Thyroid gland (tissue), 4 donors: Measurements from ENCODE around the gene ZNF451. TPM values are rescaled to one million over a fixed set of nuclear protein-coding genes. Genes with fewer than 3 reads are reported as not detected.

ENCODE experiments used
- DNase-seq, 2 donors: peaks; one replicate each; pipeline ENCODE4 v3.0.0-alpha.2; 2019
- H3K27ac ChIP-seq, 3 donors: fragments of 200-600 bp; sonication (generic); 1 replicate in 2 of 3; 2 replicates in 1 of 3; pipeline ENCODE4 v1.5.1; 2016 to 2019; ENCODE audit warnings: mild to moderate bottlenecking in 1 of 3, moderate library complexity in 1 of 3
- H3K27me3 ChIP-seq: fragments of 200-600 bp; sonication (generic); one replicate; pipeline ENCODE4 v1.5.1; 2019
- H3K36me3 ChIP-seq, 2 donors: fragments of 200-600 bp; sonication (generic); one replicate each; pipeline ENCODE4 v1.5.1; 2016 to 2019
- H3K4me1 ChIP-seq, 2 donors: fragments of 200-600 bp; sonication (generic); one replicate each; pipeline ENCODE4 v1.5.1; 2017 to 2019
- H3K4me3 ChIP-seq, 3 donors: fragments of 200-600 bp; sonication (generic); replicated peaks in 1 of 3; 1 replicate in 2 of 3; 2 replicates in 1 of 3; pipeline ENCODE4 v1.5.1; 2016; ENCODE audit warnings: mild to moderate bottlenecking in 1 of 3
- H3K9me3 ChIP-seq: fragments of 200-600 bp; sonication (generic); one replicate; pipeline ENCODE4 v1.5.1; 2017
- POLR2A ChIP-seq, 2 donors: fragments of 450-650 bp; IDR thresholded peaks; one replicate each; pipeline ENCODE4 v1.6.1; 2017; ENCODE audit warnings: antibody characterized with exemption in 2 of 2, mild to moderate bottlenecking in 2 of 2, moderate library complexity in 1 of 2
- WGBS, 2 donors: methylation state at CpG; one replicate each; pipeline ENCODE4 v1.1.5; 2017; 5-methylcytosine and 5-hydroxymethylcytosine counted together
- intact Hi-C: fragments of 100-400 bp; cut with DNase I; formaldehyde crosslinking; loops from one replicate; pipeline ENCODE4 v1.15.1; 2023
- total RNA-seq, 4 donors: library from RNA; depleted of rRNA; stranded (reverse); fragments of >200 nt; gene quantifications; one replicate each; pipeline ENCODE4 v1.2.3, GENCODE V29; 2016
- TF ChIP-seq, protein P1 (sequence below), 6 experiments: fragments of 200-600 bp in 3 of 6; fragments of 450-650 bp in 3 of 6; sonication (generic) in 3 of 6; IDR thresholded peaks; one replicate each; pipeline ENCODE4 v1.5.1; 2016 to 2019; ENCODE audit warnings: antibody characterized with exemption in 6 of 6, mild to moderate bottlenecking in 2 of 6, inconsistent platforms in 1 of 6, moderate library complexity in 1 of 6

ZNF451 gene
- total RNA-seq, 4 donors from 2014 or later = 71.7 to 126 (median 85.6) TPM

DNA sequence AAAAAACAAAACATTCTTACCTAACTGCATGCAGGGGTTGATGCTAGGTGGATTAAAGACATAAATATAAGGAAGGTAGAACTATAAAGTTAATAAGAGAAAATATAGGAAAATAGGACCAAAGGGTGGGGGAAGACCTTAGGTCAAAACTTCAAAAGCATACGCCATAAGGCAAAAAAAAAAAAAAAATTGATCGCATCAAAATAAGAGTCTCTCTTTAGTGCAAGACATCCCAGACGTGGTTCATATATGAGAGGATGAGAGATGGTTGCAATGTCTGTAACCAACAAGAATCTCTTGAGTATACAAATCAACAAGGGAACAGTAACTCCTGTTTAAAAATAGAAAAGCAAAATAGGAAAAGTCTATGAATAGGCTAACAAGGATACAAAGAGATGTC is 90.6 kb downstream of the ZNF451 start:
- H3K4me1 ChIP-seq = no peaks in the 10 kb centered on the region
- 92 to 95% methylated on average over 3 of the region's 3 CpGs for WGBS, 2 donors

DNA sequence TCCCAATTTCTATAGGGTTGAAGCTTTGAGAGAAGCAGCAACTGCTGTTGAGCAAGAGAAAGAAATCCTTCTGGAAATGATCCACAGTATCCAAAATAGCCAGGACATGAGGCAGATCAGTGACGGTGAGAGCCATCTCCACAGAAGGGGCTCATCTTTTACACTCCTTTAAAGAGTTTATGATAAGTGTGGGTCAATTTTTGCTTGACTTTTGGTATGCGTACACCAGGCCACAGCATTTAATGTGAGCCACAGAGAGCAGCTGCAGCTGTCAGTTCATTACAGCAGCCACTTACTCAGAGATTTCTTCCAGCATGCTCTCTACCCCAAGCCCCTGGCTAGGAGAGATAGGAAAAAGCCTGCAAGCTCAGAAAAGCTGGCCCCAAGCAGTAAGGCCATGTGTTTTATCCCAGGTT is 92.0 kb downstream of the ZNF451 start:
- no peak for DNase-seq
- H3K27me3 ChIP-seq = no peaks in the 10 kb centered on the region
- TF ChIP-seq POLR2A (IDR thresholded peaks at IDR 0.05) = no peak
- TF ChIP-seq, protein P1, sequence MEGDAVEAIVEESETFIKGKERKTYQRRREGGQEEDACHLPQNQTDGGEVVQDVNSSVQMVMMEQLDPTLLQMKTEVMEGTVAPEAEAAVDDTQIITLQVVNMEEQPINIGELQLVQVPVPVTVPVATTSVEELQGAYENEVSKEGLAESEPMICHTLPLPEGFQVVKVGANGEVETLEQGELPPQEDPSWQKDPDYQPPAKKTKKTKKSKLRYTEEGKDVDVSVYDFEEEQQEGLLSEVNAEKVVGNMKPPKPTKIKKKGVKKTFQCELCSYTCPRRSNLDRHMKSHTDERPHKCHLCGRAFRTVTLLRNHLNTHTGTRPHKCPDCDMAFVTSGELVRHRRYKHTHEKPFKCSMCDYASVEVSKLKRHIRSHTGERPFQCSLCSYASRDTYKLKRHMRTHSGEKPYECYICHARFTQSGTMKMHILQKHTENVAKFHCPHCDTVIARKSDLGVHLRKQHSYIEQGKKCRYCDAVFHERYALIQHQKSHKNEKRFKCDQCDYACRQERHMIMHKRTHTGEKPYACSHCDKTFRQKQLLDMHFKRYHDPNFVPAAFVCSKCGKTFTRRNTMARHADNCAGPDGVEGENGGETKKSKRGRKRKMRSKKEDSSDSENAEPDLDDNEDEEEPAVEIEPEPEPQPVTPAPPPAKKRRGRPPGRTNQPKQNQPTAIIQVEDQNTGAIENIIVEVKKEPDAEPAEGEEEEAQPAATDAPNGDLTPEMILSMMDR (IDR thresholded peaks at IDR 0.05) = no peak
- H3K9me3 ChIP-seq = no peaks in the 10 kb centered on the region
- H3K4me1 ChIP-seq = no peaks in the 10 kb centered on the region
- peaks cover 7% of the 10 kb centered on the region in 2 donors for H3K36me3 ChIP-seq
- intact Hi-C loops = no loop called here
- no peak overlapping the region for H3K4me3 ChIP-seq
- H3K27ac ChIP-seq = no peak overlapping the region
- 91 to 93% methylated on average over 2 of the region's 2 CpGs for WGBS, 2 donors

More for the DNA sequence above, 90.6 kb downstream of the ZNF451 start:
- no peak overlapping the region for H3K4me3 ChIP-seq
- TF ChIP-seq, protein P1 (IDR thresholded peaks at IDR 0.05) = no peak
- TF ChIP-seq POLR2A (IDR thresholded peaks at IDR 0.05) = no peak
- H3K36me3 ChIP-seq = peaks cover 7% of the 10 kb centered on the region in 2 donors
- intact Hi-C loops = no loop called here
- DNase-seq = no peak
- H3K27me3 ChIP-seq = no peaks in the 10 kb centered on the region
- no peak overlapping the region for H3K27ac ChIP-seq
- H3K9me3 ChIP-seq = no peaks in the 10 kb centered on the region

- peaks cover 7% of the 10 kb centered on the region in 2 donors for H3K36me3 ChIP-seq
- H3K4me3 ChIP-seq = no peak overlapping the region
- intact Hi-C loops = no loop called here
- TF ChIP-seq, protein P1 (IDR thresholded peaks at IDR 0.05) = no peak
- no peak for TF ChIP-seq POLR2A (IDR thresholded peaks at IDR 0.05)
- DNase-seq = no peak
- H3K4me1 ChIP-seq = no peaks in the 10 kb centered on the region
- no peaks in the 10 kb centered on the region for H3K27me3 ChIP-seq
- no peak overlapping the region for H3K27ac ChIP-seq
- H3K9me3 ChIP-seq = no peaks in the 10 kb centered on the region
- WGBS, 2 donors = 92 to 100% methylated on average over 2 of the region's 2 CpGs
Observed at GRCh38 chr6:57183336-57183735, 93.3 kb downstream of the ZNF451 start.

GRCh38 chr6:57190140-57190539 is 100.2 kb downstream of the ZNF451 start:
- no peak overlapping the region for H3K4me3 ChIP-seq
- intact Hi-C loops = no loop called here
- no peaks in the 10 kb centered on the region for H3K9me3 ChIP-seq
- no peak overlapping the region for H3K27ac ChIP-seq
- no peaks in the 10 kb centered on the region for H3K27me3 ChIP-seq
- no peaks in the 10 kb centered on the region for H3K36me3 ChIP-seq
- H3K4me1 ChIP-seq = no peaks in the 10 kb centered on the region
- 80 to 84% methylated on average over 2 of the region's 2 CpGs for WGBS, 2 donors
- no peak for DNase-seq
- no peak for TF ChIP-seq POLR2A (IDR thresholded peaks at IDR 0.05)
- TF ChIP-seq, protein P1 (IDR thresholded peaks at IDR 0.05) = peak in 5 of 6 experiments; percentile 12 to 48 (median 38)

- no peak overlapping the region for H3K4me3 ChIP-seq
- peak overlapping the region in 1 of 3 donors; percentile 37 for H3K27ac ChIP-seq
- H3K4me1 ChIP-seq = no peaks in the 10 kb centered on the region
- DNase-seq = no peak
- intact Hi-C loops = no loop called here
- H3K9me3 ChIP-seq = no peaks in the 10 kb centered on the region
- no peaks in the 10 kb centered on the region for H3K27me3 ChIP-seq
- no peaks in the 10 kb centered on the region for H3K36me3 ChIP-seq
- TF ChIP-seq, protein P1 (IDR thresholded peaks at IDR 0.05) = no peak
- TF ChIP-seq POLR2A (IDR thresholded peaks at IDR 0.05) = no peak
Observed at GRCh38 chr6:57193177-57193576, 103.2 kb downstream of the ZNF451 start.
